ENCODE results near the gene RTN4RL2.

The RTN4RL2 gene

GRCh38 chr11:57481315-57481714, 21.0 kb downstream of the RTN4RL2 start:
- no peak for DNase-seq (ENCODE audit: low spot score)

GRCh38 chr11:57481915-57482781, 21.8 kb downstream of the RTN4RL2 start:
- DNase-seq (ENCODE audit: low spot score), result no peak

GRCh38 chr11:57482782-57483561, 22.6 kb downstream of the RTN4RL2 start:
- peak; percentile 82 for DNase-seq (ENCODE audit: low spot score)

- no peak for DNase-seq (ENCODE audit: low spot score)
Measured at GRCh38 chr11:57483562-57483918, 23.2 kb downstream of the RTN4RL2 start.

- DNase-seq (ENCODE audit: low spot score), result no peak
Measured at GRCh38 chr11:57484141-57484710, 23.9 kb downstream of the RTN4RL2 start.

GRCh38 chr11:57485217-57485990, 25.1 kb downstream of the RTN4RL2 start:
- DNase-seq (ENCODE audit: low spot score), result no peak

- no peak for DNase-seq (ENCODE audit: low spot score)
Measured at GRCh38 chr11:57487021-57487778, 26.9 kb downstream of the RTN4RL2 start.

GRCh38 chr11:57487920-57488659, 27.8 kb downstream of the RTN4RL2 start:
- DNase-seq (ENCODE audit: low spot score), result no peak

GRCh38 chr11:57490456-57491248, 30.3 kb downstream of the RTN4RL2 start:
- DNase-seq (ENCODE audit: low spot score), result peak; percentile 48

GRCh38 chr11:57491371-57492061, 31.2 kb downstream of the RTN4RL2 start:
- DNase-seq (ENCODE audit: low spot score), result peak; percentile 51

- no peak for DNase-seq (ENCODE audit: low spot score)
Measured at GRCh38 chr11:57493507-57494503, 33.5 kb downstream of the RTN4RL2 start.

- DNase-seq (ENCODE audit: low spot score), result no peak
Measured at GRCh38 chr11:57496109-57496820, 35.9 kb downstream of the RTN4RL2 start.

- no peak for DNase-seq (ENCODE audit: low spot score)
Measured at GRCh38 chr11:57497303-57498247, 37.2 kb downstream of the RTN4RL2 start.

- DNase-seq (ENCODE audit: low spot score), result no peak
Measured at GRCh38 chr11:57498540-57498939, 38.2 kb downstream of the RTN4RL2 start.

- DNase-seq (ENCODE audit: low spot score), result peak; percentile 99
Measured at GRCh38 chr11:57499413-57499982, 39.2 kb downstream of the RTN4RL2 start.

GRCh38 chr11:57499983-57500461, 39.7 kb downstream of the RTN4RL2 start:
- DNase-seq (ENCODE audit: low spot score), result no peak

All from AG08396 (cell line).